Ascending aorta (tissue), 2 donors: ENCODE data around the gene ZCCHC4. TPM values are rescaled to one million over a fixed set of nuclear protein-coding genes. Genes with fewer than 3 reads are reported as not detected.

ENCODE experiments used
- DNase-seq, 2 donors: peaks; one replicate each; pipeline ENCODE4 v3.0.0-alpha.2; 2019; ENCODE audit warnings: low spot score in 2 of 2
- H3K27ac ChIP-seq, 2 donors: fragments of 200-600 bp; sonication (generic); one replicate each; pipeline ENCODE4 v1.5.1; 2016 to 2017; ENCODE audit warnings: mild to moderate bottlenecking in 1 of 2
- H3K27me3 ChIP-seq: fragments of 200-600 bp; sonication (generic); one replicate; pipeline ENCODE4 v1.5.1; 2017
- H3K36me3 ChIP-seq, 2 donors: fragments of 200-600 bp; sonication (generic); one replicate each; pipeline ENCODE4 v1.5.1; 2016
- H3K4me1 ChIP-seq, 2 donors: fragments of 200-600 bp; sonication (generic); one replicate each; pipeline ENCODE4 v1.5.1; 2016 to 2017; ENCODE audit warnings: mild to moderate bottlenecking in 1 of 2
- H3K4me3 ChIP-seq, 2 donors: fragments of 200-600 bp; sonication (generic); one replicate each; pipeline ENCODE4 v1.5.1; 2016 to 2017; ENCODE audit warnings: mild to moderate bottlenecking in 1 of 2
- H3K9me3 ChIP-seq, 2 donors: fragments of 200-600 bp; sonication (generic); one replicate each; pipeline ENCODE4 v1.5.1; 2016
- intact Hi-C: fragments of 100-400 bp; cut with DNase I; formaldehyde crosslinking; loops from one replicate; pipeline ENCODE4 v1.15.1; 2023
- total RNA-seq: library from RNA; depleted of rRNA; stranded (reverse); fragments of >200 nt; gene quantifications from one replicate; pipeline ENCODE4 v1.1.0, GENCODE V29; 2016
- TF ChIP-seq, protein P1 (sequence below), 3 experiments: fragments of 200-600 bp in 2 of 3; fragments of 450-650 bp in 1 of 3; sonication (generic) in 2 of 3; IDR thresholded peaks; one replicate each; pipeline ENCODE4 v1.5.1; 2016 to 2019; ENCODE audit warnings: antibody characterized with exemption in 3 of 3, mild to moderate bottlenecking in 1 of 3, moderate library complexity in 1 of 3

ZCCHC4 gene
- total RNA-seq, 1 donor from 2014 or later: 1.7 TPM

DNA sequence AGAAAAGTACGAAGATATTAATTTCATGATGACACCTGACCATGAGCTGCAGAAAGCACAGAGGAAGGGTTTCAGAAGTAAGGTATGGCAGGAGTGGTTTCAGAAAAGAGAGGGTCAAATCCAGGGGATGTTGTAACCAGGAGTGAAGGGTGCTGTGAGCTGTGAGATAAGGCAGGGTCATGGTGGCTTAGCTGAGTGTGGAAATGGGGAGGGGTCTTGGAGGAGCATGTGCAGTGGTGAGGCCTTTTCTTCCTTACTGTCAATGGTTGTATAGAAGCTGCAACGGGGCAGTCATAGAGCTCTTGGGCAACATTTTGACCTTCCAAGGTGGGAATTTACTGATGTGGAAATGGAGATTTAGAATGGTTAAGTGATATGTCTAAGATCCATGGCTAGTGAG is 67.0 kb downstream of the ZCCHC4 start:
- peak overlapping the region in 1 of 2 donors; percentile 15 for H3K27ac ChIP-seq

DNA sequence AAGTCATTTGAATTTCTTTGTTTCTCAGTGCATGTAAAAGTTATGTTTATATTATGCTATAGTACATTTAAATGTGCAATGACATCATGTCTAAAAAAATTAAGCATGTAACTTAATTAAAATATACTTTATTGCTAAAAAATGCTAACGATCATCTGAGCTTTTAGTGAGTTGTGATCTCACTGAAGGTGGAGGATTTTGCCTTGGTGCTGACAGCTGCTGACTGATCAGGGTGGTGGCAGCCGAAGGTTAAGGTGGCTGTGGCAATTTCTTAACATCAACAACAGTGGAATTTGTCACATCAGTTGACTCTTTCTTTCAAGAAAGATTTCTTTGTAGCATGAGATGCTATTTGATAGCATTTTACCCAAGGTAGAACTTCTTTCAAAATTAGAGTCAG is 71.1 kb downstream of the ZCCHC4 start:
- Histone ChIP-seq H3K4me1 (no peaks in the 10 kb centered on the region), H3K36me3 (peaks cover 18 to 68% of the 10 kb centered on the region in 2 donors), H3K27ac (no peak overlapping the region), H3K27me3 (no peaks in the 10 kb centered on the region), H3K9me3 (no peaks in the 10 kb centered on the region), H3K4me3 (no peak overlapping the region)
- no peak for DNase-seq
- intact Hi-C loops: no loop called here
- TF ChIP-seq, protein P1, sequence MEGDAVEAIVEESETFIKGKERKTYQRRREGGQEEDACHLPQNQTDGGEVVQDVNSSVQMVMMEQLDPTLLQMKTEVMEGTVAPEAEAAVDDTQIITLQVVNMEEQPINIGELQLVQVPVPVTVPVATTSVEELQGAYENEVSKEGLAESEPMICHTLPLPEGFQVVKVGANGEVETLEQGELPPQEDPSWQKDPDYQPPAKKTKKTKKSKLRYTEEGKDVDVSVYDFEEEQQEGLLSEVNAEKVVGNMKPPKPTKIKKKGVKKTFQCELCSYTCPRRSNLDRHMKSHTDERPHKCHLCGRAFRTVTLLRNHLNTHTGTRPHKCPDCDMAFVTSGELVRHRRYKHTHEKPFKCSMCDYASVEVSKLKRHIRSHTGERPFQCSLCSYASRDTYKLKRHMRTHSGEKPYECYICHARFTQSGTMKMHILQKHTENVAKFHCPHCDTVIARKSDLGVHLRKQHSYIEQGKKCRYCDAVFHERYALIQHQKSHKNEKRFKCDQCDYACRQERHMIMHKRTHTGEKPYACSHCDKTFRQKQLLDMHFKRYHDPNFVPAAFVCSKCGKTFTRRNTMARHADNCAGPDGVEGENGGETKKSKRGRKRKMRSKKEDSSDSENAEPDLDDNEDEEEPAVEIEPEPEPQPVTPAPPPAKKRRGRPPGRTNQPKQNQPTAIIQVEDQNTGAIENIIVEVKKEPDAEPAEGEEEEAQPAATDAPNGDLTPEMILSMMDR (IDR thresholded peaks at IDR 0.05): no peak

More for the DNA sequence above, 67.0 kb downstream of the ZCCHC4 start:
- DNase-seq: no peak
- Histone ChIP-seq H3K27me3 (no peaks in the 10 kb centered on the region), H3K4me1 (peaks cover 0 to 3% of the 10 kb centered on the region in 2 donors), H3K36me3 (peaks cover 15 to 30% of the 10 kb centered on the region in 2 donors), H3K9me3 (no peaks in the 10 kb centered on the region), H3K4me3 (no peak overlapping the region)
- intact Hi-C loops: loop anchor here (5.0 kb wide), 2 partner anchors 217 to 1483 kb away; partner anchors contain the start of genes SEPSECS and STIM2
- TF ChIP-seq, protein P1 (IDR thresholded peaks at IDR 0.05): no peak

DNA sequence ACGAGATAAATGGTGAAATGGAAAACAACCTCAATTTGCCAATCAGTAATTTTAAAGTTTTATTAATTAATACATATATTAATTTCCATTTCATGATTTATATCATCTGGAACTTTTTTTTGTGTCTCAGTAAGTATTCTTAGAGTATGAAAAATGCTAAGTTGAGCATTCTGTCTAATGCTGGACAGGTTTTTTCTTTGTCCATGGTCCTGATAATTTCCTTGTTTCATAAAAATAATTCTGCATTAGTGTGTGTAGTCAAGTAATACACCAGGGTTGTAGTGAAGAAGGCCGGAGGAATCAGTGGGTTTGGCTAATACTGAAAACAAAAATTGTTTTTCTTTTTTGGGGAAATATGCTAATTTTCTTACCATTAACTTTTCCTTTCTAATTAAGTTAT is 74.4 kb downstream of the ZCCHC4 start:
- DNase-seq: no peak
- peaks cover 41 to 90% of the 10 kb centered on the region in 2 donors for H3K36me3 ChIP-seq
- intact Hi-C loops: no loop called here
- H3K27ac ChIP-seq: no peak overlapping the region
- no peaks in the 10 kb centered on the region for H3K9me3 ChIP-seq
- H3K4me1 ChIP-seq: no peaks in the 10 kb centered on the region
- H3K4me3 ChIP-seq: no peak overlapping the region
- TF ChIP-seq, protein P1 (IDR thresholded peaks at IDR 0.05): no peak
- no peaks in the 10 kb centered on the region for H3K27me3 ChIP-seq

DNA sequence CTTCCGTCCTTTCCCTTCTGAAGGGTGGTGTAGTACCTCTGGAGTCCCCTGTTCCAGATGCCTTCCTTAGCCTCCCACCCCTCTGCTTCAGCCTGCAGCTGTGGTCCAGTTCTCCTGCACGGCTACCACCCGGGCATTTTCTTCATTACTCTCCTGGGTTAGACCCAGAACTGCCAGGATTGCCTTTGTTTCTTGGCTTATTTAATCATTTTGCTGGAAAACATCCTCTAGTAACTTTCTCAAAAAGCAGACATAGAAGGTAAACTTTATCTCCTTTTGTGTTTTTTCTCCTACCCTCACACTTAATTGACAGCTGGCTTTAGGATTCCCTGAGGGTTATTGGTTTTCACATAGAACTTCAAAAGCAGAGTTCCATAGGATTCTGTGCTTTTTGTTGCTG is 84.7 kb downstream of the ZCCHC4 start:
- Histone ChIP-seq H3K27ac (no peak overlapping the region), H3K9me3 (no peaks in the 10 kb centered on the region), H3K27me3 (no peaks in the 10 kb centered on the region), H3K4me3 (no peak overlapping the region), H3K36me3 (peaks cover 63 to 75% of the 10 kb centered on the region in 2 donors), H3K4me1 (no peaks in the 10 kb centered on the region)
- intact Hi-C loops: no loop called here
- TF ChIP-seq, protein P1 (IDR thresholded peaks at IDR 0.05): no peak
- DNase-seq: no peak

DNA sequence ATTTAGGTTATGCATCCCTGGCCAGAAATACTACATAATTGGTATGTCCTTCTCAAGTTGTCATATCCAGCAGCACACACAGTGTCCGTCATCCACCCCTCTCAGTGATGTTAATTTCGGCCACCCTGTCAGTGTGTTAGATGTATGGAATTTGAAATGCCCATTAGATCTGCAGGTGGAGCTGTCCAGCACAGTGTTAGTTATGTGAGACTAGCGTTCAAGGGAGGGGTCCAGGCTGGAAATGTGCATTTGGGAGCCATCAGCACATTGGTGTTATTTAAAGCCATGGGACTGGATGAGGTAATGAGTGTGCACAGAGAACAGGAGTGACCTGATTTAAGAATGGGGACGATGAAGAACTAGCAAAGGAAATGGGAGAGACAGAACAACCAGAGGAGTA is 86.9 kb downstream of the ZCCHC4 start:
- Histone ChIP-seq H3K36me3 (peaks cover 44 to 58% of the 10 kb centered on the region in 2 donors), H3K9me3 (no peaks in the 10 kb centered on the region), H3K4me3 (no peak overlapping the region), H3K27me3 (no peaks in the 10 kb centered on the region), H3K27ac (no peak overlapping the region), H3K4me1 (no peaks in the 10 kb centered on the region)
- TF ChIP-seq, protein P1 (IDR thresholded peaks at IDR 0.05): no peak
- DNase-seq: no peak
- intact Hi-C loops: no loop called here

DNA sequence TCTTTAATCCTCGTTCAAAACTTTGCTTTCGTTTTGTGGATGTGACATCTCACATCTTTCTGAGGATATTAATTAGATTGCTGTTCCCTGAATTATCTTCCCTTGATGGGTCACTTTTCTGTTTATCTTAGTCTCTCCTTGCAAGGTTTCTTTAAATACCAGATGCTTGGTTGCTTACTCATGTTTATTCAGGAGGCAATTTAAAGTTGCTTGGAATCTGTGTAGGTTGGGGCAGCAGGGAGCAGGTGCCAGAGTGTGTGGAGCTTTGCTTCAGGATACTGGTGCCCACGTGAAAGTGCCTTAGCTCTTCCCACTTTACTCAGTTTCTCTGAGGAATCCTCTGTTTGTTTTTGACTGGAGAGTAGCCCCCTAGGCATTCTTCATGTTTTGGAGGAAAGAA is 88.5 kb downstream of the ZCCHC4 start:
- Histone ChIP-seq H3K27me3 (no peaks in the 10 kb centered on the region), H3K36me3 (peaks cover 34 to 58% of the 10 kb centered on the region in 2 donors), H3K4me3 (no peak overlapping the region), H3K9me3 (no peaks in the 10 kb centered on the region), H3K27ac (no peak overlapping the region), H3K4me1 (no peaks in the 10 kb centered on the region)
- TF ChIP-seq, protein P1 (IDR thresholded peaks at IDR 0.05): no peak
- intact Hi-C loops: no loop called here
- DNase-seq: no peak
